GM23338 (cell line): ENCODE data around the gene GRIK2. TPM values are rescaled to one million over a fixed set of nuclear protein-coding genes. Genes with fewer than 3 reads are reported as not detected.

Experiments used
- ATAC-seq: fragments of 200-7000 bp; cut with Tn5 transposase; 3 replicates; pipeline ENCODE4 v1.9.1; 2020
- DNase-seq: peaks from one replicate; pipeline ENCODE4 v3.0.0-alpha.2; 2015; ENCODE audit warnings: low spot score
- H2AFZ ChIP-seq: fragments of 200-600 bp; sonication (generic); 2 replicates; pipeline ENCODE4 v1.8.0; 2016; ENCODE audit warnings: antibody characterized with exemption, mild to moderate bottlenecking, moderate library complexity
- H3F3A ChIP-seq: fragments of 200-600 bp; sonication (generic); replicated peaks from 2 replicates; pipeline ENCODE4 v1.8.0; 2017; ENCODE audit warnings: antibody characterized with exemption, mixed run types, low read depth
- H3K27ac ChIP-seq: fragments of 200-600 bp; sonication (generic); 2 replicates; pipeline ENCODE4 v1.6.1; 2016; ENCODE audit warnings: low read depth
- H3K27me3 ChIP-seq: fragments of 200-600 bp; sonication (generic); 2 replicates; pipeline ENCODE4 v1.8.0; 2016; ENCODE audit warnings: mild to moderate bottlenecking, mixed run types, moderate library complexity; ENCODE audit not compliant: insufficient read depth
- H3K36me3 ChIP-seq: fragments of 200-600 bp; sonication (generic); 2 replicates; pipeline ENCODE4 v1.8.0; 2016; ENCODE audit warnings: mild to moderate bottlenecking; ENCODE audit not compliant: insufficient read depth
- H3K4me1 ChIP-seq: fragments of 200-600 bp; sonication (generic); 2 replicates; pipeline ENCODE4 v1.8.0; 2016; ENCODE audit warnings: mild to moderate bottlenecking, moderate library complexity; ENCODE audit not compliant: insufficient read depth
- H3K4me2 ChIP-seq: fragments of 200-600 bp; sonication (generic); 2 replicates; pipeline ENCODE4 v1.7.1; 2017; ENCODE audit warnings: mixed run types
- H3K4me3 ChIP-seq: fragments of 200-600 bp; sonication (generic); 2 replicates; pipeline ENCODE4 v1.6.1; 2016; ENCODE audit warnings: mixed run types
- H3K79me2 ChIP-seq: fragments of 200-600 bp; sonication (generic); replicated peaks from 2 replicates; pipeline ENCODE4 v1.8.0; 2017; ENCODE audit warnings: mild to moderate bottlenecking; ENCODE audit not compliant: insufficient read depth
- H3K9me2 ChIP-seq: fragments of 200-600 bp; sonication (generic); 2 replicates; pipeline ENCODE4 v1.8.0; 2017; ENCODE audit not compliant: insufficient read depth
- H4K20me1 ChIP-seq: fragments of 200-600 bp; sonication (generic); replicated peaks from 2 replicates; pipeline ENCODE4 v1.8.0; 2017; ENCODE audit warnings: mild to moderate bottlenecking; ENCODE audit not compliant: insufficient read depth
- H3K27ac Mint-ChIP-seq: 2 replicates; pipeline ENCODE4 v1.8.0; 2020; ENCODE audit warnings: inconsistent platforms, mild to moderate bottlenecking, moderate library complexity, mixed read lengths
- H3K27me3 Mint-ChIP-seq: 3 replicates; pipeline ENCODE4 v1.8.0; 2022; ENCODE audit warnings: low read depth, mild to moderate bottlenecking, moderate library complexity, mixed read lengths, inconsistent platforms; ENCODE audit not compliant: insufficient read depth, poor library complexity
- H3K36me3 Mint-ChIP-seq: 3 replicates; pipeline ENCODE4 v1.8.0; 2021; ENCODE audit warnings: low read depth, mild to moderate bottlenecking, inconsistent platforms, moderate library complexity, mixed read lengths
- H3K4me1 Mint-ChIP-seq: 3 replicates; pipeline ENCODE4 v1.8.0; 2020; ENCODE audit warnings: mild to moderate bottlenecking, inconsistent platforms, mixed read lengths
- H3K4me3 Mint-ChIP-seq: 3 replicates; pipeline ENCODE4 v1.8.0; 2021; ENCODE audit warnings: moderate library complexity, mild to moderate bottlenecking, inconsistent platforms, mixed read lengths
- H3K9me3 Mint-ChIP-seq: 3 replicates; pipeline ENCODE4 v1.8.0; 2020; ENCODE audit warnings: moderate library complexity, mild to moderate bottlenecking, inconsistent platforms, mixed read lengths
- CTCF ChIP-seq, 2 experiments: fragments of 200-600 bp in 1 of 2; sonication (generic) in 1 of 2; conservative IDR thresholded peaks; 2 replicates each; pipeline versions ENCODE4 v1.5.1 to v1.6.1; 2016 to 2017; ENCODE audit warnings: antibody characterized with exemption in 2 of 2, low read depth in 2 of 2, mild to moderate bottlenecking in 2 of 2, moderate library complexity in 1 of 2
- ETS1 ChIP-seq: IDR thresholded peaks from 2 replicates; pipeline ENCODE4 v1.6.1; 2016; ENCODE audit warnings: antibody characterized with exemption
- EZH2 ChIP-seq: fragments of 200-600 bp; sonication (generic); IDR thresholded peaks from one replicate; pipeline ENCODE4 v1.8.0; 2017; ENCODE audit warnings: antibody characterized with exemption, mild to moderate bottlenecking, low read depth; ENCODE audit not compliant: unreplicated experiment
- EZH2phosphoT487 ChIP-seq: fragments of 200-600 bp; sonication (generic); IDR thresholded peaks from one replicate; pipeline ENCODE4 v1.8.1; 2018; ENCODE audit warnings: antibody characterized with exemption; ENCODE audit not compliant: unreplicated experiment
- NANOG ChIP-seq: IDR thresholded peaks from 2 replicates; pipeline ENCODE4 v1.6.1; 2016; ENCODE audit warnings: antibody characterized with exemption, borderline replicate concordance
- REST ChIP-seq: IDR thresholded peaks from one replicate; pipeline ENCODE4 v1.6.1; 2018; ENCODE audit warnings: antibody characterized with exemption; ENCODE audit not compliant: unreplicated experiment
- ZNF114 ChIP-seq: fragments of 250-450 bp; sonication (Bioruptor Pico); IDR thresholded peaks from 2 replicates; pipeline ENCODE4 v1.5.0; 2020; ENCODE audit warnings: mild to moderate bottlenecking, moderate library complexity
- ZNF462 ChIP-seq: fragments of 250-450 bp; sonication (Bioruptor Pico); IDR thresholded peaks from 2 replicates; pipeline ENCODE4 v1.5.0; 2020; ENCODE audit warnings: mild to moderate bottlenecking, moderate library complexity
- polyA plus RNA-seq: library from polyadenylated mRNA; unstranded; fragments of >200 nt; fragmentation: Nextera tagmentation; extraction: Ambion mirVana; gene quantifications from 2 replicates; pipeline ENCODE4 v1.2.1, GENCODE V29; 2016
- total RNA-seq: library from RNA; depleted of rRNA; stranded (reverse); fragments of >200 nt; shearing (Covaris generic); gene quantifications from 2 replicates; pipeline ENCODE4 v1.2.3, GENCODE V29; 2014

Gene GRIK2
- total and polyA plus RNA-seq, 2 experiments from 2014 or later = 0.73 to 3.0 TPM

GRCh38 chr6:101404775-101405174 lies 11.3 kb downstream of the GRIK2 start (continued):
- TF ChIP-seq REST = no peak
- no peak for TF ChIP-seq CTCF (conservative IDR thresholded peaks at IDR 0.05; ENCODE audit: low read depth in 2 of 2)

- Mint-ChIP-seq H3K27me3 (peaks cover 2% of the 10 kb centered on the region), H3K9me3 (no peaks in the 10 kb centered on the region), H3K4me3 (no peak overlapping the region), H3K36me3 (no peaks in the 10 kb centered on the region), H3K27ac (no peak overlapping the region), H3K4me1 (peaks cover 6% of the 10 kb centered on the region; the same call in 2 of the 3 replicates)
- H3K36me3 ChIP-seq = no peaks in the 10 kb centered on the region
- no peaks in the 10 kb centered on the region for H3K27me3 ChIP-seq
- H3K4me1 ChIP-seq = peaks cover 7% of the 10 kb centered on the region
- H3K4me3 ChIP-seq = no peak overlapping the region
- no peak for ATAC-seq
- no peaks in the 10 kb centered on the region for H4K20me1 ChIP-seq
- no peak overlapping the region for H3K4me2 ChIP-seq
- H3F3A ChIP-seq = no peaks in the 10 kb centered on the region
- no peak overlapping the region for H3K27ac ChIP-seq
- no peak overlapping the region for H2AFZ ChIP-seq
- no peaks in the 10 kb centered on the region for H3K79me2 ChIP-seq
- no peak for DNase-seq
- 0 out of 2 replicates have a peak, but pooled peaks cover 4% of the 10 kb centered on the region for H3K9me2 ChIP-seq
- no peak for TF ChIP-seq NANOG
- TF ChIP-seq EZH2 = no peak
- no peak for TF ChIP-seq ZNF462
- TF ChIP-seq ZNF114 (CRISPR knock-in tag) = no peak
- TF ChIP-seq EZH2phosphoT487 = no peak
- no peak for TF ChIP-seq ETS1
- no peak for TF ChIP-seq REST
These were observed 20.3 kb downstream of the GRIK2 start for GRCh38 chr6:101413773-101414172.
